ENCODE data around the gene GPR183.
"Not testable (repeated sequence)": the region's sequence is repeated elsewhere in the genome, so short reads cannot be mapped to it uniquely, and the experiment has no call there.

Gene GPR183

DNA sequence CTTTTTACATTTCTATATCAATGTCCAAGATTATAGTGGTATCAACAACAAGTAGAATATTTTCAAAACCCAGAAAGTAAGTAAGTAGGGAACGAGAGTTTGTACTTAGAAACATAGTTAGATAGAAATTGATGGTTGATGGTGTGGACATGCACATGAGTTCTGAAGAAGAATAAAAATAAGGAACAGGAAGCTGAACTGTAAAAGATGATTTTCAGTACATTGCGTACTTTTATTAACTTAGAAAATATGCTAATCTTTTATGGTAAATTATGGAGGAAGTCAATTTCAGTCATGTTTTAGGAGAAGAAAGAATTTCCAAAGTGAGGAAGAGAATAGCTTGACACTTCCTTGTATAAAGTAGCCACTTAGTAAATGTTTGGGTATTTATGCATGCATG is 36.7 kb downstream of the GPR183 start:
- no peak for DNase-seq (ENCODE audit: low read depth in 3 of 3)

DNA sequence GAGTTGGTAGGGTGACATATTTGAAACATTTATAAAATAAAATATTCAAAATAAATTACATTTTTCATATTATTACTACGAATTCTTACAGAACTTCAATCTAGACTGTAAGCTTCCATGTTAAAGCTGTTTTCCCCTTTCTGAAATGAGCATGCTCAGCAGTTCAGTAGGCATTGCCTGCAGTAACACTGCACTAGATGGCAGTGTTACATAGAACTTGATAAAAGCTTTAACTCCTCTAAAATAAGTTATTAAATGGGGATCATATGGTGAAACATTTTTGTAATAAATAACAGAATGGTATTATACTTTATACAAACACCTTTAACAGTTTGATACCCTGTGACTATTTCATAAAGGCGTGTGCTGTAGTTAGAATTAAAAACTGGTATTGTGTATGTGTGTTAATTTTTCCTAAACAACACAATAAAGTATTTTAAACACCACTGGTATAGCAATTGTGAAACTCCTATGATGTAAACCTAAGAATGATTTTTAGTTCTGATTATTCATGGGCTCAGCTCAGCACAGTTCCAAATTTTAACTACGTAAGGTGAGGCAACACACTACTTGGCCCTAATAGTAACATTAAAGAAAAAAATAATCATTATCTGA is 37.5 kb downstream of the GPR183 start:
- DNase-seq (ENCODE audit: low read depth in 3 of 3): no peak

DNA sequence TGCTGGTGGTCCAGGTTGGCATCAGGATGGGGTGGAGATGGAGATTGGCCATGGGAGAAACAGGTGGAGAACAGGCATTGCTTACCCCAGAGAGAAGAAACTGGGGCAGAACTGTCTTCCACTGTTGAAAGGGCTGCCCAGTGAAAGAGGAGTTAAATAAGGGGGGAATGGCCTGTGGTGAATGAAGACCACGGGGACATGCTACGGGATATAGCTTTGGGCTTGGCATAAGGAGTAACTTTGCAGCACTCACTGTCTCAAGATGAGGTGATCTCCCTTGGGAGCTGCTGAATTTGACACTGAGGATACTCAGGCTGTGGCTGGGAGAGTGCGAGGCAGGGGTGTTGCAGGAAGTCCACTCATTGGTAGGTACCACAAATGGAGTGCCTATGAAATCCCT is 38.4 kb downstream of the GPR183 start:
- no peak for DNase-seq (ENCODE audit: low read depth in 3 of 3)

DNA sequence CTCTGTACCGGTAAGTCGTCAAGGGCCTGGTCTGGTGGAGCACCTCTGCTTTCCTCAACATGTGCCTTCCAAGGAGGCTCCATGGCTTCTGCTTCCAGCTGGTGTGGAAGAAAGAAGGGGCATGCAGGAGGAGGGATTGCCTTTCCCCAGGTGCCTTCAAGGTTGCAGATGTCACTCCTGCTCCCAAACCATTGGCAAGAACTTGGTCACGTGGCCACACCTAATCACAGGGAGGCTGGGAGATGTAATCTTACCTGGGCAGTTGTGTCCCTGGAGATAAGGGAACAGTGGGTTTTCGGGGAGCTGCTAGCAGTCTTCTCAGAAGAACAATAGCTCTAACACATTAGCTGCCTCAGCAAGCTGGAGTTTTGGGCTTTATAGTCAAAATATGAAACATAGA is 39.3 kb downstream of the GPR183 start:
- DNase-seq (ENCODE audit: low read depth in 3 of 3): no peak

DNA sequence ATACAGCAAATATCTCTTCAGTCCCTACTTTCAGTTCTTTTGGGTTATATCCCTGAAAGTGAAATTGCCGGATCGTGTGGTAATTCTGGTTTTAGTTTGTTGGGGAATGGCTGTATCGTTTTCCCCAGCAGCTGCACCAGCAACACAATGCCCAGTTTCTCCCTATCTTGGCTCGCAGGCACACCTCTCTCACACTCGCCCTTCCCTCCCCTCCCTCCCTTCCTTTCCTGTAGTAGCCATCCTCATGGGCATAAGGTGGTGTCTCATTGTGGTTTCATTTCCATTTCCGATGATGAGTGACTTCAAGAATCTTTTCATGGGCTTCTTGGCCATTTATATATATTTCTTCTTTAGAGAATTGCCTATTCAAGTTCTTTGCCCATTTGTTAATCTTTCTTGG is 40.4 kb downstream of the GPR183 start:
- DNase-seq (ENCODE audit: low read depth in 3 of 3): no peak

DNA sequence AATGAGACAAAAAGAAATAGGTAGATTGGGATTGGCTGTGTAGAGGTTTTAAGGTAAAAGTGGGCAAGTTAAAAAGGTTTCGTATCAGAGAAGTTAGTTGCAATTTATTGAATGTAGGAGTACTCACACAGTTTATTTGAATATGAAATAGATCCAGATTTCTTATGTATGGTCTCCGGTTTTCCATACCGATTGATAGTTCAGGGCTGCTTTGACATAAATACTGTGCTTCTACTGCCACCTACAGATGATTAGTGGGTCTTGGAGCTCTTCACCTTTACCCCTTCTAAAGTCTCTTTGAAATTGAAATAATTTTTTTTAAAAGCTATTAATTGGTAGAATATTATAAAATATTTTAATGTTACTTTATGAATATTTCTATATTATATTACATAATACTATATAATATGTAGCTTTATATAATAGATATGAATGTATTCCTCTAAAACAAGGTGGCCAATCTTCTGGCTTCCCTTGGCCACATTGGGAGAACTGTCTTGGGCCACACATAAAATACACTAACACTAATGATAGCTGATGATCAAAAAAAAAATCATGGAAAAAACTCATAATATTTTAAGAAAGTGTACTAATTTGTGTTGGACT is 41.3 kb downstream of the GPR183 start:
- no peak for DNase-seq (ENCODE audit: low read depth in 3 of 3)

DNA sequence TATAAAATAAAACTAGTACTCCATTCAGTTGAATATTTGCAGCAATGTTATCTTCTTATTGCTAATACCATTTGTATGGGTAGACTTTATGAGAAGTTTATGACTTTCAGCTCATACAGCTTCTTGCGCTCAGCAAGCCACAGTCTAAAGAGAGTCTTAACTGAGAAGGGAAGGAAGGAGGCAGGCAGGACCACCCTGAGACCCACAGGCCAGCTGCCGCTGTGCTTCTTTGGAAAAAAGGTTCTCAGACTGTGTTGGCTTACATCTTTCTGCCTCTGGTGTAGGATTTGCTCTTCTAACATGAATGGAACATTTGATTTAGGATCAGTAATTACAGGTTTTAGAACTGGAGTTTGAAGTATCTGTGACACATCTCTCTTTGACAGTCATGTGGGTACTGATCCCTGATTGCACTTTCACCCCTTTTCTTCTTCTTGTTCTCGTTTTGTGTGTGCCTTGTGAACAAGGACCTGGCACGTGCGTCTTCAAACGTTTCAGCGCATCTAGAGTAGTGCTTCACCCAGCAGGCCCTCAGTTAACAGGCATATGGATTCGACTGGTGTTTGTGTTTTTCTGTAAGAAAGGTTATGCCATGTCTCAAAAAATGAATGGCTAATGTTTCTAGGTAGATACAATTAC is 41.9 kb downstream of the GPR183 start:
- DNase-seq (ENCODE audit: low read depth in 3 of 3): peak in 1 of 3 donors; percentile 56

DNA sequence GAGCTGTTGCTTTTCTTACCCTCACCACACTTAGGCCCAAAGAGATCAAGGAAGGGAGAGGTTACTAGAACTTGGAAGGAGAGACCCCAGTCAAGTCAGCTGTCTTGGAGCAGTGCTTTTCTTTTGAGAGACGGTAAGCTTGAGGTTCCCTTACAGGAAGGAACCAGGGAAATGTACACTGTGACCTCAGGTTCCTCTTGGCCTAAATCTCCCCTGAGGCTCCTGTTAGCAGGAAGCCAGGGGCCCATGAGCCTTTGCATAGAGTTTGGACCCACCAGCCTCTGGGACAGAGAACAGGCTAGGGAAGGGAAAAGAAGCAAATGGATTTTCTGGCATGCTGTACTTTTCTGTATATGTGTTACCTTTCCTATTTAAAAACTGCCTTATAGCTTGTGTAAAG is 43.1 kb downstream of the GPR183 start:
- DNase-seq (ENCODE audit: low read depth in 3 of 3): no peak

DNA sequence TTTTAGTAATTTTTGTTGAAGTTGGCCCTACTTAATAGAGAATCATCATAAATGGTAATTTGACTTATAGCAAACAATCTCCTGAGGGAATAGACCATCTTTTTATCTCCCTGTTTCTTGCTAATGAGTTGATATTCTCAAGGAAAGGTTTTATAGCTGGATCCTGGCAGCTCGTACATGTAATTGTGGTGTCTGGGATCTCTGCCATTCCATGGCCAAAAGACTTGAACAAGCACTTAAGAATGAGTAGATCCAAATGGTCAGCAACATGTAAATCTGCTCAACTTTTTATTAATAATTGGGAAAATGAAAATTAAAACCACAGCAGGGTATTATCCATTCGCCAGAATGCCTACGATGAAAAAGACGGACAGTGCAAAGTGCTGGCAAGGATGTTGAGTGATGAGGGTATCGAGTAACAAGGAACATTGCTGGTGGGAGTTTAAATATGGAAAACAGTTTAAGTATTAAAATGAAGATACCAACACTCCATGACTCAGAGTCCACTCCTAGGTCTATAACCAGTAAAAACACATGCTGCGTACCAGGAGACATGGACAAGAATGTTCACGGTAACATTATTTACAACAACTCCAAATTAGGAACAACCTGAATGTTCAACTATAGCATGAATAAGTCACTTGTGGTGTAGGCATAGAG is 43.9 kb downstream of the GPR183 start:
- DNase-seq (ENCODE audit: low read depth in 3 of 3): no peak

DNA sequence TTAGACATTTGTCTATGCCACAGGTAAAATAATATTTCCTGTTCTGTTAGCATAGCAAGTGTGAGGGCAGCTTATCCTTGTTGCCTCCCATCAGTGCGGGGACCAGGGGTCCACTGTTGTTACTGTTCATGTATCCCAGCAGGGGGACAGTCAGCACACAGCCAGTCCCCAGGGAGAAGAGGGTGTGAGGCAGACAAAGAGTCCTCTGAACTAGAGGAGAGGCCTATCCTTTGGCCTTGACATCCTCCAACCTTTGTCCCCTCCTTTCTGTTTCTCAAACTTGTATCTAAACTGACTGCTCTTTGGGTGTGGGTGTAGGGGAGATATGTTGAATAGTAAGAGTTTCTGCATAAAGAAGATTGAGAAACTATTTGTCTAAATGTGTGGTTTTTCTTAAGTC is 46.1 kb downstream of the GPR183 start:
- DNase-seq (ENCODE audit: low read depth in 3 of 3): no peak

DNA sequence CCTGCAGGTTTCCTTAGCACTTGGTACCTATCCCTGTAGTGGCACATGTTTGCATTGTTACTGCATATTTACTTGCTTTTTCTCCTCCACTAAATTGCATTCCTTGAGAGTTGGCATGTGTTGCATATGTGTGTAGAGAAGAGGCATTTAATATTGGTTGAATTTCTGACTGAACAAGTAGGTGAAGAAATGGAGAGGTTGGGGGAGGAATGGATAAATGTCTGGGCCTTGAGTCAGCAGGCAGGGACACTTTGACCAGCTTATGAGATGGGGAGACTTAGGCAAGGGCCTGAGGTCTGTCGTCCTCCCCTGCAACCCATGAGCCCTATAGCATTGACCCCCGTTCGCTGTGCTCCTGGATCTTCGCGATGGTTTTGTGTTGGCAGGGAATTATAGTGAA is 47.0 kb downstream of the GPR183 start:
- DNase-seq (ENCODE audit: low read depth in 3 of 3): no peak

DNA sequence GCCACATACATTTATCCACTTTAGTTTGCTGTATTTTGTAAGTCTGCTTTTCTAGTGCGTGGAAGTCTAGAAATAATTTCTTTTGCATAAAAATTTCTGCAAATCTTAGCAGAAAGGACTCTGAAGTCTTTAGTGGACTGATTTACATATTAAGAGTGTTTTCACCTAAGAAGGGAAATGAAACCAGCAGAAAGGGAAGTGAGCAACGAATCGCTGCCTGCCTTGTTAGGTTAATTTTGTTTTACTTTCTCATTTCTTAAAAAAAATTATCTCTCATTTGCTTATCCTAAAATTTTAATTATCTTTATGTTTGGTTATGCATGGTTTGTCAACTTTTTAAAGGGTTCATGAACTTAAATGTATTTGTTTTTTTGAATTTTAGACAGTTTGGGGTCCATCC is 48.3 kb downstream of the GPR183 start:
- DNase-seq (ENCODE audit: low read depth in 3 of 3): no peak

DNA sequence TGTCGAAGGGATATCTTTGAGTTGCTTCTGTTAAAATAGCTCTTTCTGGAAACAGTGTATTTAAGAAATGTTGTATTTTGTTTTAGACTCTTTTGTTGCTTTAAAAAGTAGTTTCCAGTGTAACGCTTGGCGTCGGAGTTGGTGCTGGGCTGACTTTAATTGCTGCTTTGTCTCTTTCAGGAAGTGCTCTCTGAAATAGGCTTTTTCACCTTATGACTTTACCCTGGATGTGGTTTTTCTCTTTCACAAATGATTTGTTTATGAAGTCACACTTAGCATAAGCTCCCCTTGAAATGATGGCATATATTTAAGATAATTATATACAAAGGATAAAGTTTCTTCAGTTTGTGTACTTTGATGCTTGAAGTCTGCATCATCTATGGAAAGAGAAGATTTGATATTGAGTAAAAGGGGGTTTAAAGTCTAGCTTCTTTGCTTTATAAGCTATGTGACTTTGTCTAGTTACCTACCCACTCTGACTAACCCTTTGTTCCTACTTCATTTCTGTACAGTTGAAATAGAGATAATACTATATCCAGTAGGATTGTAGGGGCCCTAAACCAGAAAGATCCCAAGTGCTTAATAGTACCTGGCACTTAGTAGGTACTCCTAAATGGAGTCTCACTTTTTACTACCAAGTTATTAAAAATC is 48.9 kb downstream of the GPR183 start, which contains the start of gene GPR18:
TSS of gene GPR18 (minus strand) at position 170 of the 651 bp plus-strand sequence. CDS start 2,507 bp downstream, outside the sequence.
- DNase-seq (ENCODE audit: low read depth in 3 of 3): no peak

DNA sequence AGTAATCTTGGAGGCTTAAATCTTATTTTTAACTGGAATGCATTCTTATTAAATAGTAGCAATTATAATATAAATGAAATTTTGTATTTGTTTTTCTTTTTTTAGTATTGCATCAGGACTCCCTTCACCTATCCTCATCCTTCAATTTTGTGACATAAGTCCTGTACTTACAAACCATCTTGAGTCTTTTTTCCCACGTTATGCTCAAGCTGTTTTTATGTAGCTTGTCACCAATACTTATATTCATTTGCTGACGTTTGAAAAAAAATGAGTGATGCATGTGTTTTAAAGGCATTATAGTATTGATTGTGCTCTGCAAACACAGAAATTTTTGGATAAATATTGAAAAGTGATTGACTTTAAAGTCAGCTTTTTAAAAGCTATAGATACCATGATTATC is 49.9 kb downstream of the GPR183 start:
- no peak for DNase-seq (ENCODE audit: low read depth in 3 of 3)

DNA sequence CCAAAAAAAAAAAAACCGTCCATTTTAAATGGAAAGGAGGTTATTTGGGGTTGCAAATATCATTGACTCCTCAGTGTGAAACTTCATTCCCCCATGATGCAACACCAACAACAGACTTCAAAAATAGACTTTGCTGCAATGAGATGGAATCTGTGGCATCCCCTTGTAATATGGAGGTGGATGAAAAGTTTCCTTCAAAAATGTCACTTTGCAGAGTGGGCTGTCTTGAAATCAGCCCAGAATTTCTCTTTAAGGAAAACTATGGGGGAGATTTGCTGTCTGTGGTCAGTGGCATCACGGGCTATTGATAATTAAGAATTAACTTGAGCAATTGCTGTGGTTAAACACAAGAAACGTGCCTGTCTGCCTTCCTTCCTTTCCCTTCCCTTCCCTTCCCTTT is 50.5 kb downstream of the GPR183 start:
- DNase-seq (ENCODE audit: low read depth in 3 of 3): no peak

DNA sequence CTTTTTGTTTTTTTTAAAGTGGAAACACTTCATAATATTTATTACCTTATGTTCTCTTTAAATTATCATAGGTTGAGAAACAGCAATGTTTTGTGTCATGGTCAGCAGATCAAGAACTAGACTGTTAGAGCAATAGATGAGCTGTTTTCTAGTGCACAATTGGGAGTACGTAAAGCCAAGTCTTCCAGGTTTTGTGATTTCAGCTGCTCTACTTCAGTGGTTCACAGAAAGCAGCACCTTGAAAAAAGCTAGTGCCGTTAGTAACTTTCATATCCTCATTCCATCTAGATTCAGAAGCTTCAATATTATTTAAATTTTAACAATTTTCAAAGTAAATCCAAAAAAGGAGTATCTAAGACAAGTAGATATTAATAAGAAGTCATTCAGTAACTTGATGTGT is 50.9 kb downstream of the GPR183 start:
- DNase-seq (ENCODE audit: low read depth in 3 of 3): no peak

DNA sequence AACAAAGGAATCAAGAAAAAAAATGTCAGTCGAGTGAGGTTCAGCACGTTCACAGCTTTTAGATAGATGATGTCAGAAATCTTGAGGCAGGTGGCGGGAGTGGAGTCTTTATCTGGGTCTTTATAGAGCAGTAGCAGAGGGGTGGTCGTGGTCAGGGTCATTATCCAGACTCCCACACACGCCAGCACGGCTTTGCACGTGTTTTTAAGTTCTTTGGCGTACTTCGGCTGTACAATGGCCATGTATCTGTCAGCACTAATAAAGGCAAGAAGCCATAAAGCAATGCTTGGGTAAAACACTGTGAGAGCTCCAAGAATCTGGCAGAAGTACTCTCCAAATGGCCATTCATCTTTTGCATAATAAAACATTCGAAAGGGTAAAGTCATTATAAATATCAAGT is 51.9 kb downstream of the GPR183 start:
- no peak for DNase-seq (ENCODE audit: low read depth in 3 of 3)

DNA sequence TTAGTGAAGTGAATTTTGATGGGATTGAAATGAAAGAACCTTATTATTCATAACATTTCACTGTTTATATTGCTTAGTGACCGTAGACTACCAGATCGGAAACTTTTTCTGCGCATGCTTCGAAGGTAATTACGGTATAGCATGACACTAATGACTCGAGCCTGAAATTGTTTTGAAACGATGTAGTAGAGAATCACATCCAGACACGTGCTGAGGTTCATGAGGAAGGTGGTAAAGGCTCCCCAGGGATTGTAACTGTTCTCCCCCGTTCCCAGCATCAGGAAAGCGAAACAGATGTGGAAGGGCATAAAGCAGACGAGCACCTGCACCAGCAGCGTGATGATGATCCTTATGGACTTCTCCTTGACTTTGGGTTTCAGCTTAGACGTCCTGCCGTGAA is 52.4 kb downstream of the GPR183 start:
- no peak for DNase-seq (ENCODE audit: low read depth in 3 of 3)

DNA sequence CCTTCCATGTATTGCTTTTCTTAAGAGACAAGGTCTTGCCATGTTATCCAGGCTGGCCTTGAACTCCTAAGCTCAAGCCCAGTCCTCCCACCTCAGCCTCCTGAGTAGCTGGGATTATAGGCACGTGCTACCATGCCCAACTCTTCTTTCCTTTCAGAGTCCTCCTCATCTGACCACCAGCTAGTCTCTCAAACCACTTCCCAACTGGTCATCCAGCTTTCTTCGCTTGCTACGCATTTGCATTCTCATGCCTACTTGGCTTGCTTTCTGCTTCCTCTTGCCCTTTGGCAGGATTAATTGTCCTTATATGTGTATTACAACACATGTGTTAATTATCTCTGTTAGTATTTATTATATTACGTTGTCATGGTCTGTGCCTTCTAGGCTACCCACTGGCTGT is 55.3 kb downstream of the GPR183 start:
- no peak for DNase-seq (ENCODE audit: low read depth in 3 of 3)

DNA sequence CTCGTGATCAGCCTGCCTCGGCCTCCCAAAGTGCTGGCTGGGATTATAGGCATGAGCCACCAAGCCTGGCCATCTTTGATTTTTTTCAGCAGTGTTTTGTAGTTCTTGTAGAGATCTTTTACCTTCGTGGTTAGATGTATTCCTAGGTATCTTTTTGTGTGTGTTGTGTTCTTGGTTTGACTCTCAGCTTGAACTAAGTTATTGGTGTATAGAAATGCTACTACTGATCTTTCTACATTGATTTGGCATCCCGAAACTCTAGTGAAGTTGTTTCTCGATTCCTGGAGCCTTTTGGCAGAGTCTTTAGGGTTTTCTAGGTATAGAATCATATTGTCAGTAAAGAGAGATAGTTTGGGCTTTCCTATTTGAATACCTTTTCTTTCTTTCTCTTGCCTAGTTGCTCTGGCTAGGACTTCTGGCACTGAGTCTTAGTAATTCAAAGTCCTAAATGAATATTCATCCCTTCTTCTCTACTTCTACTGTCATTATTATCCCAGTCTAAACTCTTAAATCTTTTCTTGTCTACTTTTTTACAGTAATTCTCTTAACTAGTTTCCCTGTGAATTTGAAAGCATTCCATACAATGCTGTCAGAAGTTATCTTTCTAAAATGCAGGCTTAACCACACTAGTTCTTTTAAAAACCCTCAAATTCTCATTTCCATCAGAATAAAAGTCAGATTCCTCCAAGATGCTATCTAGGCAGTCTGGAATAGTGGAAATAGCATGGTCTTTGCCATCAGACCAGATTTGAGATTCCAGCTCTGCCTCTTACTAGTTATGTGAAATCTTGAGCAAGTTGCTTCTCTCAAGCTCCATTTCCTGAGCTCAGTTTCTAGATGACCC is 56.0 kb downstream of the GPR183 start:
- DNase-seq (ENCODE audit: low read depth in 3 of 3): no peak

DNA sequence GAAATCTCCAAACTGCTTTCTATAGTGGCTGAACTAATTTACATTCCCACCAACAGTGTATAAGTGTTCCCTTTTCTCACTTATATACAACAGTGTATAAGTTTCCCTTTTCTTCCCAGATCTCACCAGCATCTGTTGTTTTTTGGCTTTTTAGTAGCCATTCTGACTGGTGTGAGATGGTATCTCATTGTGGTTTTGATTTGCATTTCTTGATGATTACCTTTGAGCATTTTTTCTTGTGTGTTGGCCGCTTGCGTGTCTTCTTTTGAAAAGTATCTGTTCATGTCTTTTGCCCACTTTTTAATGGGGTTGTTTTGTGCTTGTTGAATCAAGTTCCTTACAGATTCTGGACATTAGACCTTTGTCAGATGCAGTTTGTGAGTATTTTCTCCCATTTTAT is 57.6 kb downstream of the GPR183 start:
- not testable (repeated sequence) for DNase-seq (ENCODE audit: low read depth in 3 of 3)
